WI38 (cell line): Measurements from ENCODE around the gene SPINT4.
"Not testable (repeated sequence)": the region's sequence is repeated elsewhere in the genome, so short reads cannot be mapped to it uniquely, and the experiment has no call there.

Source experiments
- H3K4me3 ChIP-seq: 2 replicates; pipeline ENCODE4 v1.5.1; 2011; ENCODE audit warnings: low read depth, mild to moderate bottlenecking, control low read depth, low read length
- TF ChIP-seq, protein P1 (sequence below): IDR thresholded peaks from 2 replicates; pipeline ENCODE4 v1.5.1; 2012; ENCODE audit warnings: low read depth, mild to moderate bottlenecking, control low read depth, low read length

Gene SPINT4

DNA sequence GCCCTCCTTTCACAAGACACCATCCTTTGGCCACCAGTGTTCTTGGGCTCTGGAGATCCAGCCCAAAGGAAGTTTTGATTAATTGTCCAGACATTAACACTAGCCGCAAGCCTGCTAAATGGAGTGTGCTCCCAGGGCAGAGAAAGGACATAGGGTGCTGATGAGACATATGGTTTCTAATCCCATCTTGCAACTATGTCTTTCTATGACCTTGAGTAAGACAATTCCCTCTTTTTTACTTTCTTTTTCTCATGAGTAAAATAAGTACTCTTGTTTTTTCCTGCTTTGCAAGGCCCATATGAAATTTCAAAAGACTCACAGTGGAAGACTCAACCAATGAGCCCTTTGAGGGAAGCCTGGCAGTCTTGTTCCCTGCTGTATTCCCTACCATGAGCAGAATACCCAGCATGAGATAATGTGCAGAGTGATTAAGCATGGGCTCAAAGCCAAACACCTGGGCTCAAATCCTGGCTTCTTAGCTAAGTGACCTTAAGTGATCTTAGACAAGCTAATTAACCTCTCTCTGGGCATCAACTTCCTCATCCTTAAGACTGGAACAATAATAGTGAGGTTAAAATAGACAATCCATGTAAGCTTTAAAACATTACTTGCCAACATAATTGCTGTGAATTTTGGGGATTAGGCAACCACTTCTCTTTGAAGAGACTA is 17.0 kb upstream of the SPINT4 start, which contains the start of gene WFDC10B:
Gene WFDC10B (minus strand): TSS at position 51 of the 669 bp plus-strand sequence. CDS start 19,027 bp downstream, outside the sequence.
- H3K4me3 ChIP-seq, result no peak within 1 kb of the TSS
- TF ChIP-seq, protein P1, sequence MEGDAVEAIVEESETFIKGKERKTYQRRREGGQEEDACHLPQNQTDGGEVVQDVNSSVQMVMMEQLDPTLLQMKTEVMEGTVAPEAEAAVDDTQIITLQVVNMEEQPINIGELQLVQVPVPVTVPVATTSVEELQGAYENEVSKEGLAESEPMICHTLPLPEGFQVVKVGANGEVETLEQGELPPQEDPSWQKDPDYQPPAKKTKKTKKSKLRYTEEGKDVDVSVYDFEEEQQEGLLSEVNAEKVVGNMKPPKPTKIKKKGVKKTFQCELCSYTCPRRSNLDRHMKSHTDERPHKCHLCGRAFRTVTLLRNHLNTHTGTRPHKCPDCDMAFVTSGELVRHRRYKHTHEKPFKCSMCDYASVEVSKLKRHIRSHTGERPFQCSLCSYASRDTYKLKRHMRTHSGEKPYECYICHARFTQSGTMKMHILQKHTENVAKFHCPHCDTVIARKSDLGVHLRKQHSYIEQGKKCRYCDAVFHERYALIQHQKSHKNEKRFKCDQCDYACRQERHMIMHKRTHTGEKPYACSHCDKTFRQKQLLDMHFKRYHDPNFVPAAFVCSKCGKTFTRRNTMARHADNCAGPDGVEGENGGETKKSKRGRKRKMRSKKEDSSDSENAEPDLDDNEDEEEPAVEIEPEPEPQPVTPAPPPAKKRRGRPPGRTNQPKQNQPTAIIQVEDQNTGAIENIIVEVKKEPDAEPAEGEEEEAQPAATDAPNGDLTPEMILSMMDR, result no peak

DNA sequence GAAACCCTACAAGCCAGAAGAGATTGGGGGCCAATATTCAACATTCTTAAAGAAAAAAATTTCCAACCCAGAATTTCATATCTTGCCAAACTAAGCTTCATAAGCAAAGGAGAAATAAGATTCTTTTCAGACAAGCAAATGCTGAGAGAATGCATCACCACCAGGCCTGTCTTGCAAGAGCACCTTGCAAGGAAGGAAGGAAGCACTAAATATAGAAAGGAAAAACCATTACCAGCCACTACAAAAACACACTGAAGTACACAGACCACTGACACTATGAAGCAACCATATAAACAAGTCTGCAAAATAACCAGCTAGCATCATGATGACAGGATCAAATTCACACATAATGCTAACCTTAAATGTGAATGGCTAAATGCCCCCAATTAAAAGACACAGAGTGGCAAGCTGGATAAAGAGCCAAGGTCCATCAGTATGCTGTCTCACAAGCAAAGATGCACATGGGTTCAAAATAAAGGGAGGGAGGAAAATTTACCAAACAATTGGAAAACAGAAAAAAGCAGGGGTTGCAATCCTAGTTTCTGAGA is 5.9 kb upstream of the SPINT4 start:
- not testable (repeated sequence) for H3K4me3 ChIP-seq

DNA sequence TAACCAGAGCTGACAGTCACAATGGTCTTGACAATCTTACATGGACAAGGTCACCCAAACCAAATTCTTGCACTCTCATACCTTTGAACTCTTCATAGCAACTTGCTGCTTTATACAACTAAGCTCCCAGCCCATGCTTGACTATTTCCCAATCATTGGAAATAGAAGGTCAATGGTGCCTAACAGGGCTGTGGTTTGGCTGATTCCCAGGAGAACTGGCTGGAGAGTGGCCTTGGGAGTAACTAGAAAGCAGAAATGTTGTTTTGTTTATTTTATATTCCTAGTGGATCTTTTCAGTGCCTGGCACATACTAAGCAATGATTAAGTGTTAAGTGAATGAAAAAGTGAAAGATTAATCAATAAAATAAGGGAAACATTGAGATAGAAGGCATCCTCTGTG is 3.0 kb downstream of the SPINT4 start:
- TF ChIP-seq, protein P1, result no peak

DNA sequence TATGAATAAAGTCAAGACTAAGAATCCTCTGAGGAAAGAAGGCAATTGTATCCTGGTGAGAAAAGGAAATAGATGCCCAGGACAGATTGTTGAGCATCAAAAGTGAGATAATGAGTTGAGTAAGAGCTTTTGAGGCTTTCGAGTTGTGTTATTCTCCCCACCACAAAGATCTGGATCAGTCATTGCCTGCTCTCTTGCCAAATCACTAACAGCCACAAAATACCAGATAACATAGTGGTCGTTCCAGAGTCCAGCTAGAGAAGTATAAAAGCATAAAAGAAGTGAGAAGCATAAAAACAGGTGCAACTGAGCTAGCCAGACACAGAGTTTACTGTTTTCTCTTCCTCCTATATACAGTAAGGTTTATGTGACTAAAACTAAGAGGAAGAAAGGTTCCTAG is 4.9 kb downstream of the SPINT4 start:
- H3K4me3 ChIP-seq, result no peak overlapping the region
- TF ChIP-seq, protein P1, result no peak

More for the DNA sequence above, 3.0 kb downstream of the SPINT4 start:
- no peak overlapping the region for H3K4me3 ChIP-seq

DNA sequence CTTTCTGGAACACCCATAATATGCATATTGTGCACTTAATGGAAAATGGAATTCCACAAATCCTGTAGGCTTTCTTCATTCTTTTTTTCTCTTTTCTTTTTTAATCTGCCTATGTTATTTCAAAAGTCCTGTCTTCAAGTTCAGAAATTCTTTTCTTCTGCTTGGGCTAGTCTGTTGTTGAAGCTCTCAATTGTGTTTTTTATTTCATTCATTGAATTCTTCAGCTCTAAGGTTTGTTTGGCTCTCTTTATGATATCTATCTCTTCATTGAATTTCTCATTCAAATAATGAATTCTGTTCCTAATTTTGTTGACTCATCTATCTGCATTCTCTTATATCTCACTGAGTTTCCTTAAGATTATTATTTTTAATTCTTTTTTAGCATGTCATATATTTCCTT is 10.1 kb downstream of the SPINT4 start:
- H3K4me3 ChIP-seq, result no peak overlapping the region
- TF ChIP-seq, protein P1, result no peak

DNA sequence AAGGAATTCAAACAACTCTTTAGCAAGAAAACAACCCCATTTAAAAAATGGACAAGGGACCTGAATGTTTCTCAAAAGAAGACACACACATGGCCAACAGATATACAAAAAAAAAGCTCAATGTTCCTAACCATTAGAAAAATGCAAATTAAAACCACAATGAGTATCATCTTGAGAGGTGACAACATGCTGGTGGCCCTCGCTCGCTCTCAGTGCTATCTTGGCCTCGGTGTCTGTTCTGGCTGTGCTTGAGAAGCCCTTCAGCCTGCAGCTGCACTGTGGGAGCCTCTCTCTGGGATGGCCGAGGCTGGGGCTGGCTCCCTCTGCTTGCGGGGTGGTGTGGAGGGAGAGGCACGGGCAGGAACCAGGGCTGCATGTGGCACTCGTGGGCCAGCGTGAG is 13.4 kb downstream of the SPINT4 start:
- TF ChIP-seq, protein P1, result no peak
- no peak overlapping the region for H3K4me3 ChIP-seq

DNA sequence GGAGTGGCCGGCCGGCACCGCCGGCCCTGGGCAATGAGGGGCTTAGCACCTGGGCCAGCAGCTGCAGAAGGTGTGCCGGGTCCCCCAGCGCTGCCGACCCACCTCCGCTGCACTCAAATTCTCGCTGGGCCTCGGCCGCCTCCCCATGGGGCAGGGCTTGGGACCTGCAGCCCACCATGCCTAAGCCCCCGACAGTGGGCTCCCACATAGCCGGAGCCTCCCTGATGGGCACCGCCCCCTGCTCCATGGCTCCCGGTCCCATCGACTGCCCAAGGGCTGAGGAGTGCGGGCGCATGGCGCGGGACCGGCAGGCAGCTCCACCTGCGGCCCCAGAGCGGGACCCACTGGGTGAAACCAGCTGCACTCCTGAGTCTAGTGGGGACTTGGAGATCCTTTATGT is 13.8 kb downstream of the SPINT4 start:
- TF ChIP-seq, protein P1, result no peak
- no peak overlapping the region for H3K4me3 ChIP-seq
